Peyer's patch (tissue), 4 donors: Measurements from ENCODE around the gene AP5S1.

Source experiments
- POLR2A ChIP-seq, 2 donors: fragments of 450-650 bp; IDR thresholded peaks; one replicate each; pipeline ENCODE4 v1.5.1; 2017; ENCODE audit warnings: antibody characterized with exemption in 2 of 2, mild to moderate bottlenecking in 2 of 2, moderate library complexity in 2 of 2
- TF ChIP-seq, protein P1 (sequence below), 6 experiments: fragments of 450-650 bp in 4 of 6; fragments of 200-600 bp in 2 of 6; sonication (generic) in 1 of 6; IDR thresholded peaks; one replicate each; pipeline ENCODE4 v1.5.1; 2017 to 2019; ENCODE audit warnings: antibody characterized with exemption in 6 of 6, mild to moderate bottlenecking in 3 of 6, moderate library complexity in 1 of 6

DNA sequence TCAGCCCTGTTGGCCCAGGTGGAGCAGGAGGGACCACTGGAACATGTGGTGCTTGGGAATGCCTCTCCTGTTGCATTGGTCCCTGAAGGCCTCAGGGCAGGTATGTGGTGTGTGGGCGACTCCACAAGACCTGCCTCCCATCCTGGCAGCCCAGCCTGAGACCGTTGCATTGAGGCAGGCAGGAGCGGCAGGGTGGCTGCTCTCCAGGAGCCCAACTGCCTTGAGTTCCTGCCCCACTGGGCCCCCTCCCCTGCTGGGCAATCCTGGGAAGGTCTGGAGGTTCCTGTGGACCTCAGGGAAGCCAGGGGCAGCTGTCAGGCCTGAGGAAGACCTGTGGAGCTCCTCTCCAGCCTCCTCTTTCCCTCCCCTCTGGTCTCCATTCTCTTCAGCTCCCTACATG is 46.1 kb downstream of the AP5S1 start:
- TF ChIP-seq, protein P1, sequence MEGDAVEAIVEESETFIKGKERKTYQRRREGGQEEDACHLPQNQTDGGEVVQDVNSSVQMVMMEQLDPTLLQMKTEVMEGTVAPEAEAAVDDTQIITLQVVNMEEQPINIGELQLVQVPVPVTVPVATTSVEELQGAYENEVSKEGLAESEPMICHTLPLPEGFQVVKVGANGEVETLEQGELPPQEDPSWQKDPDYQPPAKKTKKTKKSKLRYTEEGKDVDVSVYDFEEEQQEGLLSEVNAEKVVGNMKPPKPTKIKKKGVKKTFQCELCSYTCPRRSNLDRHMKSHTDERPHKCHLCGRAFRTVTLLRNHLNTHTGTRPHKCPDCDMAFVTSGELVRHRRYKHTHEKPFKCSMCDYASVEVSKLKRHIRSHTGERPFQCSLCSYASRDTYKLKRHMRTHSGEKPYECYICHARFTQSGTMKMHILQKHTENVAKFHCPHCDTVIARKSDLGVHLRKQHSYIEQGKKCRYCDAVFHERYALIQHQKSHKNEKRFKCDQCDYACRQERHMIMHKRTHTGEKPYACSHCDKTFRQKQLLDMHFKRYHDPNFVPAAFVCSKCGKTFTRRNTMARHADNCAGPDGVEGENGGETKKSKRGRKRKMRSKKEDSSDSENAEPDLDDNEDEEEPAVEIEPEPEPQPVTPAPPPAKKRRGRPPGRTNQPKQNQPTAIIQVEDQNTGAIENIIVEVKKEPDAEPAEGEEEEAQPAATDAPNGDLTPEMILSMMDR (IDR thresholded peaks at IDR 0.05), result no peak
- no peak for TF ChIP-seq POLR2A (IDR thresholded peaks at IDR 0.05)
